Brain microvascular endothelial cell (primary cell): Measurements from ENCODE around the gene WFIKKN1.

Experiments used
- DNase-seq: peaks from one replicate; pipeline ENCODE4 v3.0.0-alpha.2; 2020
- H3K27ac ChIP-seq: fragments of 250-450 bp; sonication (Bioruptor Pico); 2 replicates; pipeline ENCODE4 v1.5.1; 2020; ENCODE audit warnings: mild to moderate bottlenecking, moderate library complexity
- H3K27me3 ChIP-seq: fragments of 250-450 bp; sonication (Bioruptor Pico); replicated peaks from 2 replicates; pipeline ENCODE4 v1.5.1; 2020; ENCODE audit warnings: mild to moderate bottlenecking
- H3K36me3 ChIP-seq: fragments of 250-450 bp; sonication (Bioruptor Pico); replicated peaks from 2 replicates; pipeline ENCODE4 v1.5.1; 2020; ENCODE audit warnings: mild to moderate bottlenecking
- H3K4me3 ChIP-seq: 2 replicates; pipeline ENCODE4 v1.5.1; 2011; ENCODE audit warnings: low read depth, mild to moderate bottlenecking, control low read depth, low read length, moderate library complexity
- in situ Hi-C: cut with HindIII; loops from 2 replicates; pipeline ENCODE4 v1.10.0; 2017; ENCODE audit warnings: low sequenced_read_pairs, low pct_ligation_motif_present
- TF ChIP-seq, protein P1 (sequence below): IDR thresholded peaks from 2 replicates; pipeline ENCODE4 v1.5.1; 2011; ENCODE audit warnings: low read depth, mild to moderate bottlenecking, moderate library complexity, low read length, control low read depth, inconsistent platforms; ENCODE audit errors: missing control alignments

Gene WFIKKN1

DNA sequence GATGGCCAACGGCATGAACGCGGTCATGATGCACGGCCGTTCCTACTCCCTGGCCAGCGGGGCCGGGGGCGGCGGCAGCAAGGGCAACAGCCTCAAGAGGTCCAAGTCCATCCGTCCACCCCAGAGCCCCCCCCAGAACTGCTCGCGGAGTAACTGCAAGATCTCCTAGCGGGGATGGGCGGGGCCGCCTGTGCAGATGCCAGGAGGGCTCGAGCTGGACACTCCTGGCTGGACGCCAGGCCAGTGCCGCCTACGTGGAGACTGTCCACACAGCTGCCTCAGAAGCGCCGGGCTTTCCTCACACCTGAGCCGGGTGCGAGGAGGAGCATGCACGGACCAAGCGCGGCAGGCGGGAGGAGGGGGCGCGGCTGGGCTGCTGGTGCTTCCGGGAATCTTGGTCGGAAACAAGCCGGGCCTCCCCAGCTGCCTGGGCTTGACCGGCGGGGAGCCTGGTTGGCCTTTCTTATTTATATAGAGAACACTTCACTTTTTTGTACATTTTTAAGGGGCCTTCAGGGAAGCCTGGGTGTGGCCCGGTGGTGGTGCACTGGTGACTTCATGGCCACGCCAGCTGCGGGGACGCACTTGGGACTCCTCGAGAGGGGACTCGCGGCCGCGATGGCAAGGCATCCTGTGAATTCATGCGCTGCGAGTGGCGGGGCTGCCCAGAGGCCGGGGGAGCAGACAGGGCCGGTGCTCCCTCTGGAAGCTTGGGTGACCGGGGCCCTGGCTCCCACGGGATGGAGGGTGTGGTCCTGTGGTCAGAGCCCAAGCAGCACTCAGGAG is 3.1 kb upstream of the WFIKKN1 start:
- H3K27me3 ChIP-seq = no peaks in the 10 kb centered on the region
- TF ChIP-seq, protein P1, sequence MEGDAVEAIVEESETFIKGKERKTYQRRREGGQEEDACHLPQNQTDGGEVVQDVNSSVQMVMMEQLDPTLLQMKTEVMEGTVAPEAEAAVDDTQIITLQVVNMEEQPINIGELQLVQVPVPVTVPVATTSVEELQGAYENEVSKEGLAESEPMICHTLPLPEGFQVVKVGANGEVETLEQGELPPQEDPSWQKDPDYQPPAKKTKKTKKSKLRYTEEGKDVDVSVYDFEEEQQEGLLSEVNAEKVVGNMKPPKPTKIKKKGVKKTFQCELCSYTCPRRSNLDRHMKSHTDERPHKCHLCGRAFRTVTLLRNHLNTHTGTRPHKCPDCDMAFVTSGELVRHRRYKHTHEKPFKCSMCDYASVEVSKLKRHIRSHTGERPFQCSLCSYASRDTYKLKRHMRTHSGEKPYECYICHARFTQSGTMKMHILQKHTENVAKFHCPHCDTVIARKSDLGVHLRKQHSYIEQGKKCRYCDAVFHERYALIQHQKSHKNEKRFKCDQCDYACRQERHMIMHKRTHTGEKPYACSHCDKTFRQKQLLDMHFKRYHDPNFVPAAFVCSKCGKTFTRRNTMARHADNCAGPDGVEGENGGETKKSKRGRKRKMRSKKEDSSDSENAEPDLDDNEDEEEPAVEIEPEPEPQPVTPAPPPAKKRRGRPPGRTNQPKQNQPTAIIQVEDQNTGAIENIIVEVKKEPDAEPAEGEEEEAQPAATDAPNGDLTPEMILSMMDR = no peak
- H3K27ac ChIP-seq = no peak overlapping the region
- in situ Hi-C loops = no loop called here
- H3K36me3 ChIP-seq = peaks cover 6% of the 10 kb centered on the region
- no peak for DNase-seq
- H3K4me3 ChIP-seq = no peak overlapping the region

DNA sequence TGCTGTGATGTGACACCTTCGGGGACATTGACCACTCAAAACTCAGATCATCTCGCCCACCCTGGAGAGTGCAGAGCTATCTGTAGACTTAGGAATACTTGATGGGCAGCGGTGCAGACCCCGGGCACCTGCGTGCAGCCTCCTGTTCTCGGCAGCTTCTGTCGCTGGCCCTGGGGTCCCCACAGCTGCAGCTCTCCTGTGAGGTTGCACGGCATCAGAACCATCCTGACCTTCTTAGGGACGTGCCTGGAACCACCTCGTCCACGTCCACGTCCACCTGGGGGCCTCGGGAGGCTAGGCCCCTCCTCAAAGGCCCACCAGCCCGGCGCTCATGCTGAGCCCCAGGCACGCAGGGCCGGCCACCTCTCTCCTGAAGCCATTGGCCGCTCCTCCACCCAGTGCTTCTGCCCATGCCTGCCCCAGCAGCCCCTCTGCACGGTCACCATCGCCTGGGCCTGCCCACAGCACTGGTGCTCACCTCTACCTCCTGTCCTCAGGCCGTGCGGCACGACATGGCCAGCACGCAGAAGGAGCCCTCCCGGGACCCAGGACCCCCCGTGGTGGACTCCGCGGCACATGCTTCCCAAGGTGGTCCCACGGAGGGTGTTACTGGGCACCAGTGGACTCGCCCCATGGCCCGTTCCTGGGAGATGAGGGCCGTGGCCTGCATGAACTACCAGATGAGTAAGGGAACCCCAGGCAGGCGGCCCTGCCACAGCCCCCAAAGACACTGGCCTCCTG is 2.3 kb upstream of the WFIKKN1 start:
- DNase-seq = no peak
- Histone ChIP-seq H3K27ac (no peak overlapping the region), H3K36me3 (peaks cover 10% of the 10 kb centered on the region), H3K4me3 (no peak overlapping the region), H3K27me3 (no peaks in the 10 kb centered on the region)
- in situ Hi-C loops = no loop called here
- TF ChIP-seq, protein P1 = no peak

DNA sequence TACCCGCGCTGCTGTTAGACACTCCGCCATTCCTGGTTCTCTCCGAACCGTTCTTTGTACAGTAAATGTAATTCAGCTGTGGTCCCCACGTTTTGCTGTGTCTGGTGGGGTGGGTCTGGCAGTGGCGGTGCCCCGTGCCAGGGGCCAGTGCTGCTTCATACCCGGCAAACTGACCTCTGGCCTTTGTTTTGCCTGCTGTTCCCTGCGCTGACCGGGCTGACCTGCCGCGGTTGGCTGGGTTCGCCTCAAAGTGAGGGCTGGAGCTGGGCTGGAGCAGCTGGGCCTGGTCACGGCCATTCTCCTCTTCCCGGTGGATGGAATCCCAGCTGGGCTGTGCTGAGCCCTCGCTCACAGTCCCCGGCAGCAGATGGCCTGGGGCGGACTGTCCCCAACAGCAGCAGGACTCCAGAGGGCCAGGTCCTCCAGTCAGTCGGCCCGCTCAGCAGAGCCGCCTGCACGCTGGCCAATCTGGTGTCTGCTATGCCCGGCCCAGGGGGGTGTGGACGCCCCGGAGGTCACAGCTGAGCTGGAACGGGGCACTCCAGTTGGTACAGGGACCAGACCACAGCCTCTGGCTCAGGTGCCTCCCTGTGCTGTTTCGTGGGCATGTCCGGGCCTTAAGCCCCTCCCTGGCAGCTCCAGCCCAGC is 1.5 kb upstream of the WFIKKN1 start:
- no peak overlapping the region for H3K4me3 ChIP-seq
- TF ChIP-seq, protein P1 = no peak
- DNase-seq = no peak
- in situ Hi-C loops = no loop called here
- H3K27ac ChIP-seq = no peak overlapping the region
- H3K36me3 ChIP-seq = peaks cover 16% of the 10 kb centered on the region
- no peaks in the 10 kb centered on the region for H3K27me3 ChIP-seq

DNA sequence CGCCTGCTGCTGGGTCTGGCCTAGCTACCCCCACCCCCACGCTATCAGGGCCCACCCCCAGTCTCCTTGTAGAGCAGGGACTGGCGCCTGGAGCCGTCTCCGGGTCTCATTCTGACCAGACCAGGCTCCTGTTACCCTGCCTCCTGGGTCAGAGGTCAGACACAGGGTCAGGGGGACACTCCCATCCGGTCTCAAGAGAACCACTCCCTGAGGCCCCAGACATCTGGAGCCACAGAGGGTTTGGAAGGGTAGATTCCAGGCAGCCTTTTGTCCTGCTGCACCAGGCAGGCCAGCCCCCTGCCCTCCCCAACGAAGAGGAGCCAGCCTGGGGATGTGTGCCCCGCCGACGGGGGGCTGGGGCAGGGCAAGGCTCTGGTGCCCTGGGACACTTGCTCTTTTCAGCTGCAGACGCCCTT is 944 bp upstream of the WFIKKN1 start:
- in situ Hi-C loops = no loop called here
- TF ChIP-seq, protein P1 = no peak
- Histone ChIP-seq H3K27me3 (no peaks in the 10 kb centered on the region), H3K36me3 (peaks cover 16% of the 10 kb centered on the region), H3K4me3 (no peak overlapping the region), H3K27ac (no peak overlapping the region)
- no peak for DNase-seq

DNA sequence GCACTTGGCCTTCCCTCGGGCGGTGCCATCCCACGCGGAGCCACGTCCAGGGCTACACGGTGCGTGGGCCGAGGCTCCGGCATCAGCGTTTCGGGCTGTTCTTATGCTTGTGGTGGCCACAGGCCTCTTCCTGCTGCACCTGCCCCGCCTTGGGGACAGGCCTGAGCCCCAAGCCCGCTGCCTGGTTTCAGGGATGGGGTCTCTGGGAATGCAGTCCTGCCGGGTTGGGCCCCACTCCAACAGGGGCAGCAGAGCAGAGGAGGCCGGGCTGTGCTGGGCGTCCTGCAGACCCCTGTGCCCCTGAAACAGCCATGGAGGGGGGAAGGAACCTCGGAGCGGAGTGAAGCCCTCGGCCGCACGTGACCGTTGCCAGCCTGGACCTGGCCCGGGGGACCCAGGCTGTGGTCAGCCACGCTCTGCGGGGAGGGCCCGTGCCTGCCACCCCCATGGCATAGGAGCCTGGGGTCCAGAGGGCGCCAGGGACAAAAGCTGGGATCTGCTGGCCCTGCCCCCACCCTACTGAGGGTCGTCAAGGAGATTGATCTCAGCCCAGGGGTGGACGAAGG is 453 bp upstream of the WFIKKN1 start:
- Histone ChIP-seq H3K36me3 (peaks cover 16% of the 10 kb centered on the region), H3K27me3 (no peaks in the 10 kb centered on the region), H3K4me3 (no peak overlapping the region), H3K27ac (no peak overlapping the region)
- TF ChIP-seq, protein P1 = no peak
- no peak for DNase-seq
- in situ Hi-C loops = no loop called here
